WERI-Rb-1 (cell line): ENCODE results near the gene PPP1R9A.

ENCODE experiments used
- DNase-seq: peaks from one replicate; pipeline ENCODE4 v3.0.0-alpha.2; 2020
- H3K27ac ChIP-seq: fragments of 250-450 bp; sonication (Bioruptor Pico); 2 replicates; pipeline ENCODE4 v1.5.1; 2020; ENCODE audit warnings: mild to moderate bottlenecking, moderate library complexity
- H3K27me3 ChIP-seq: fragments of 250-450 bp; sonication (Bioruptor Pico); 2 replicates; pipeline ENCODE4 v1.5.1; 2021; ENCODE audit warnings: mild to moderate bottlenecking, low read depth, moderate library complexity; ENCODE audit not compliant: insufficient read depth, severe bottlenecking
- H3K36me3 ChIP-seq: fragments of 250-450 bp; sonication (Bioruptor Pico); 2 replicates; pipeline ENCODE4 v1.5.1; 2020; ENCODE audit warnings: mild to moderate bottlenecking, moderate library complexity
- H3K4me3 ChIP-seq: 2 replicates; pipeline ENCODE4 v1.5.1; 2011; ENCODE audit warnings: low read depth, mild to moderate bottlenecking, control low read depth, low read length
- H3K9me3 ChIP-seq: fragments of 250-450 bp; sonication (Bioruptor Pico); 2 replicates; pipeline ENCODE4 v1.5.1; 2021; ENCODE audit warnings: mild to moderate bottlenecking, moderate library complexity; ENCODE audit not compliant: severe bottlenecking
- CTCF ChIP-seq: IDR thresholded peaks from 2 replicates; pipeline ENCODE4 v1.5.1; 2011; ENCODE audit warnings: low read depth, mild to moderate bottlenecking, control low read depth, inconsistent platforms, low read length

The PPP1R9A gene

GRCh38 chr7:94933256-94933990 is 26.0 kb downstream of the PPP1R9A start:
- Histone ChIP-seq H3K4me3 (no peak overlapping the region), H3K36me3 (no peaks in the 10 kb centered on the region), H3K27me3 (no peaks in the 10 kb centered on the region), H3K27ac (no peak overlapping the region), H3K9me3 (no peaks in the 10 kb centered on the region)
- DNase-seq = no peak
- no peak for TF ChIP-seq CTCF

GRCh38 chr7:94939395-94939794 is 32.0 kb downstream of the PPP1R9A start:
- no peak overlapping the region for H3K27ac ChIP-seq
- H3K27me3 ChIP-seq = no peaks in the 10 kb centered on the region
- no peak overlapping the region for H3K4me3 ChIP-seq
- no peak for DNase-seq
- TF ChIP-seq CTCF = no peak
- H3K9me3 ChIP-seq = no peaks in the 10 kb centered on the region
- H3K36me3 ChIP-seq = no peaks in the 10 kb centered on the region

GRCh38 chr7:94940241-94940640 is 32.8 kb downstream of the PPP1R9A start:
- Histone ChIP-seq H3K27me3 (no peaks in the 10 kb centered on the region), H3K27ac (no peak overlapping the region), H3K4me3 (no peak overlapping the region), H3K9me3 (no peaks in the 10 kb centered on the region), H3K36me3 (no peaks in the 10 kb centered on the region)
- no peak for TF ChIP-seq CTCF
- no peak for DNase-seq

- no peak for TF ChIP-seq CTCF
- no peak for DNase-seq
- Histone ChIP-seq H3K36me3 (no peaks in the 10 kb centered on the region), H3K27me3 (no peaks in the 10 kb centered on the region), H3K9me3 (no peaks in the 10 kb centered on the region), H3K4me3 (no peak overlapping the region), H3K27ac (no peak overlapping the region)
These were observed 34.6 kb downstream of the PPP1R9A start for GRCh38 chr7:94941844-94942632.

- Histone ChIP-seq H3K9me3 (no peaks in the 10 kb centered on the region), H3K27me3 (no peaks in the 10 kb centered on the region), H3K27ac (no peak overlapping the region), H3K4me3 (no peak overlapping the region), H3K36me3 (no peaks in the 10 kb centered on the region)
- no peak for TF ChIP-seq CTCF
- DNase-seq = no peak
These were observed 35.7 kb downstream of the PPP1R9A start for GRCh38 chr7:94943134-94943533.
